ENCODE measurements around the gene PNN.
"Not testable (repeated sequence)": the region's sequence is repeated elsewhere in the genome, so short reads cannot be mapped to it uniquely, and the experiment has no call there.

PNN gene

DNA sequence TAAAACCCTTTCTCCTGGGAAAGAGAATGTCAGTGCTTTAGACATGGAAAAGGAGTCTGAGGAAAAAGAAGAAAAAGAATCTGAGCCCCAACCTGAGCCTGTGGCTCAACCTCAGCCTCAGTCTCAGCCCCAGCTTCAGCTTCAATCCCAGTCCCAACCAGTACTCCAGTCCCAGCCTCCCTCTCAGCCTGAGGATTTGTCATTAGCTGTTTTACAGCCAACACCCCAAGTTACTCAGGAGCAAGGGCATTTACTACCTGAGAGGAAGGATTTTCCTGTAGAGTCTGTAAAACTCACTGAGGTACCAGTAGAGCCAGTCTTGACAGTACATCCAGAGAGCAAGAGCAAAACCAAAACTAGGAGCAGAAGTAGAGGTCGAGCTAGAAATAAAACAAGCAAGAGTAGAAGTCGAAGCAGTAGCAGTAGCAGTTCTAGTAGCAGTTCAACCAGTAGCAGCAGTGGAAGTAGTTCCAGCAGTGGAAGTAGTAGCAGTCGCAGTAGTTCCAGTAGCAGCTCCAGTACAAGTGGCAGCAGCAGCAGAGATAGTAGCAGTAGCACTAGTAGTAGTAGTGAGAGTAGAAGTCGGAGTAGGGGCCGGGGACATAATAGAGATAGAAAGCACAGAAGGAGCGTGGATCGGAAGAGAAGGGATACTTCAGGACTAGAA lies 6.1 kb downstream of the PNN start:
- DNase-seq: no peak

DNA sequence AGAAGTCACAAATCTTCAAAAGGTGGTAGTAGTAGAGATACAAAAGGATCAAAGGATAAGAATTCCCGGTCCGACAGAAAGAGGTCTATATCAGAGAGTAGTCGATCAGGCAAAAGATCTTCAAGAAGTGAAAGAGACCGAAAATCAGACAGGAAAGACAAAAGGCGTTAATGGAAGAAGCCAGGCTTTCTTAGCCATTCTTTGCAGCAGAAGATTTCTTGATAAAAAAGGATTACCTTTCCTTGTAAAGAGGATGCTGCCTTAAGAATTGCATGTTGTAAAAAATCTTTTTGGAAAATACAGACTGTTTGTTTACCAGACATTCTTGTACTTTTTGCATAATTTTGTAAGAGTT lies 6.6 kb downstream of the PNN start:
- no peak for DNase-seq

DNA sequence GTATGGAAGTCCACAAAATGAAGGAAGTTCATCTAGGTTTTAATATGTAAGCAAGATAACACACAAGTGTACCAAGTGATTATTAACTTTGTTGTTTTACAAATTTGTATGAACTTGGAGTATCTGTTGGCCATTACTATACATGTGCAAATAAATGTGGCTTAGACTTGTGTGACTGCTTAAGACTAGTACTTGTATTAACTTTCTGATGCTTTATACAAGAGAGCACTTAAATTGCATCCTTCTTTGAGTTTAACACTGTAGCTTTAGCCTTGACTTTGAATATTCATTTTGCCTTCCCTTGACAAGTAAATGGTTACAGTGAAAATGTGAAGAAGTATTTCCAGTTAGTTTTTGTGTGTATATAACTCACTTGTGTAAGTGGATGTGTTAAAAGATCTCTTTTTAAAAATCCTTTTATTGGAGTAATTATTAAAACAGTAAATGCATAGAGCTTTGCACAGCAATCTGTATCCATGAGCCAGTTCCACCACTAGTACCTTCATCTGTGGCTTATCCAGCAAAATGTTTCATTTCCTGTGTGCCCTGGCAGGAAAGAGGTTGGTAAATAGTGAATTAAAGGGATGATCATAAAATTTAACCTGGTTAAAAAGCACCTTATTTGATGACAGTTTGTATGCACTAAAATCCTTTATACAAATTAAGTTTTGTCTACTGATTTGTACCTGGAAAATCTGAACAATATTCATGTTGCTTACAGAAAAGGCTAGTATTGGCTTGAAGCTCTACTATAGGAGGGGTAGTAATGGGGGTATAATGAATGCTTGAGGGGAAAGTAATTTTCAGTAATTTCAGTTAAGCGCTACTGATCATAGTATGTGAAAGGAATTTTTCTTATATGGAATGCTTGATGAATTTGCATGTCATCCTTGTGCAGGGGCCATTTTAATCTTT lies 8.0 kb downstream of the PNN start:
- no peak for DNase-seq

DNA sequence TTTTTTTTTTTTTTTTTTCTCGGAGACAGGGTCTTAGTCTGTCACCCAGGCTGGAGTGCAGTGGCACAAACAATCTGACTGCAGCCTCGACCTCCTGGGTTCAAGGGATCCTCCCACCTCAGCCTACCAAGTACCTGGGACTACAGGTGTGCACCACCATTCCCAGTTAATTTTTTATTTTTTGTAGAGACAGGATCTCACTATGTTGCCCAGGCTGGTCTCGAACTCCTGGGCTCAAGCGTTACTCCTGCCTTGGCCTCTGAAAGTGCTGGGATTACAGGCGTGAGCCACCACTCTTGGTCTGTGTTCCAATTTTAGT lies 8.6 kb downstream of the PNN start:
- not testable (repeated sequence) for DNase-seq

DNA sequence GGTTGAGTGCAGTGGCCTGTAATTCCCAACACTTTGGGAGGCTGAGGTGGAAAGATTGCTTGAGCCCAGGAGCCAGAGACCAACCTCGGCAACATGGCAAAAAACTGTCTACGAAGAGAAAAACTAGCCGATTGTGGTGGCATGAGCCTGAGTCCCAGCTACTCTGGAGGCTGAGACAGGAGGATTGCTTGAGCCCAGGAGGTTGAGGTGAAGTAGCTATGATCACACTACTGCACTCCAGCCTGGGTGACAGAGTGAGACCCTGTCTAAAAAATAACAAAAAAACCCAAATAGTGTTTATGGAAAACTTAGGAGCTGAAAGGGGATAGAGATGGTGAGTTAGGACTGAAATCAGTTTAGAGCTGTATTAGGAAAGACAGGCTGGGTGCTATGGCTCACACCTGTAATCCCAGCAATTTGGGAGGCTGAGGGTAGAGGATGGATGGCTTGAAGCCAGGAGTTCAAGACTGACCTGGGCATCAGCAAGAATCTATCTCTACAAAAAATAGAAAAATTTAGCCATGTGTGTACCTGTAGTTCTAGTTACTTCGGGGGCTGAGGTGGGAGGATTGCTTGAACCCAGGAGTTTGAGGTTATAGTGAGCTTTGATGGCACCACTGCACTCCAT lies 9.7 kb downstream of the PNN start:
- DNase-seq: no peak

DNA sequence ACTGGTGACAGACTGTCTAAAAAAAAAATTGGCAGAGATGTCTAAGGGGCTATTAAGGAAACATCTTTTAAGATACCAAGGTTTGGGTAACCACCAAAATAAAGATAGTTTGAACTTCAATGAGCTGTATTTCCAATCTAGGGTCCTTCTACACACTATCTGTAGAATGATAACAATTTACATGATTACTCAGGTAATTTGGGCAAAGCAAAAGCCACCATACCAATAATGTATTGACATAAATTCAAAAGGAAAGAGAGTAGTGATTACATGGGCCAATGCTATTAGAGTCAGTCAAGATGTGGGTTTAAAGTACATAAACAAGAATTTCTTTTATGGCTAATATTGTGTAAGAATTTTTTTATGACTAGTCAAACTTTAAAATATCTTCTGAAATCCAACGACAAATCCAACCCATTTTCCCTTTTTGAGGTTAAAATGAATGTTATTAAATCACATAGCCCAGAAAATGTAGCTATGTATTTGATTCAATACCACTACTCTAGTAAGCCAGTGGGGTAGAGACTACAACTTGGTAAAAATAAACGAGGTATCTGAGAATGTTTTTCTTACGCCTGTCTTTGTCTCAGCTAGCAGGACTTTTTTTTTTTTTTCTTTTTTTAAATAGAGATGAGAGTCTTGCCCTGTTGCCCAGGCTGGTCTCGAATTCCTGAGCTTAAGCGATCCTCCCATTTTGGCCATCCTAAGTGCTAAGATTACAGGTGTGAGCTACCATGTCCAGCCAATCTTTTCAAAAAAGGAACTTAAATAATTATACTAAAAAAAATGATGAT lies 10.4 kb downstream of the PNN start:
- DNase-seq: no peak

DNA sequence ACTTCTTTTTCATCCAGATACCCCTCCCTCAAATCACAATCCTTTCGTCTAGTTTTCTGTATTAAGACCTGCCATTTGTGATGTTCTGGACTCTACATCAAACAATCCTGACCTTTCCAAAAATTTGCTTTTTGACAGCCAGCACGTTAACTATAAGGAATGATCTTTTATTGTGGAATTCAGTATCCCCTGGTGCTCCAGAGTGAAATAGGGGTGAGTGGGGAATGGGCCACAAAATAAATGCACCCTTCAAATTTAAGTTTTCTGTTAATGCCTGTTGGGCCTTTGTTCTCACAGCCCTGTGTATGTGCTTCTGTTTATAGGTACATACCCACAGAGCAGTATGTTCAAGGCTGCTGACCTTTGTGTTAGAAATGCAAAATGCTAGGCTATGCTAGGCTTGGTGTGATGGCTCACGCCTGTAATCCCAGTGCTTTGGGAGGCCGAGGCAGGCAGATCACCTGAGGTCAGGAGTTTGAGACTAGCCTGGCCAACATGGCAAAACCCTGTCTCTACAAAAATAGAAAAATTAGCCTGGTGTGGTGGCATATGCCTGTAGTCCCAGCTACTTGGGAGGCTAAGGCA lies 12.0 kb downstream of the PNN start:
- no peak for DNase-seq

DNA sequence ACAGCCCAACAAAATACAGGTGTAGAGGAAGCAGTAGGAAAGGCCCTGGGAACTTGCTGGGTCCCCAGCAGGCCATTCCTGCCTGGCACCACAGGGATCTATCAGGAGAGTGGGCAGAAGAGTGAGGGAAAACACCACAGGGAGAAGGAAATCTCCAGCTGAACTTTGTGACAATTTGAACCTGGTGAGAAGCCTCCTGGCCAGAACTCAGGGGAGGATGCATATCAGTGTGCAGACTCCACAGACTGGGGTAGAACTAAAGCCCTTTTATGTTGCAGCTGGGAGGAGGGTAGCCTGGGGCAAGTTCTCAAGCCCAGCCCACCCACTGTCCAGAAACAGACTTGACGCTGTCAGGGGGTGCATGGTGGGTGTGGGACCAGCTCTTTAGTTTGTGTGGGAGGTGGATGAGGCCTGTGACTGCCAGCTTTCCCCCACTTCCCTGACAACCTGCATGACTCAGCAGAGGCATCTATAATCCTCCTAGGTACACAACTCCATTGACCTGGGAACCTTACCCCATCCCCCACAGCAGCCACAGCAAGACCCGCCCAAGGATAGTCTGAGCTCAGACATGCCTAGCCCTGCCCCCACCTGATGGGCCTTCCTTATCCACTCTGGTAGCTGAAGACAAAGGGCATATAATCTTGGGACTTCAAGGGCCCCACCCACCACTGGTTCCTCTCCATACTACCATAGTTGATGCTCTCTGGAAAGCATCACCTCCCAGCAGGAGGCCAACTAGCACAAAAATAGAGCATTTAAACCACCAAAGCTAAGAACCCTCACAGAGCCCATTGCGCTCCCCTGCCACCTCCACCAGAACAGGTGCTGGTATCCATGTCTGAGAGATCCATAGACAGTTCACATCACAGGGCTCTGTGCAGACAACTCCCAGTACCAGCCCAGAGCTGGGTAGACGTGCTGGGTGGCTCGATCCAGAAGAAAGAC lies 28.9 kb downstream of the PNN start:
- no peak for DNase-seq

DNA sequence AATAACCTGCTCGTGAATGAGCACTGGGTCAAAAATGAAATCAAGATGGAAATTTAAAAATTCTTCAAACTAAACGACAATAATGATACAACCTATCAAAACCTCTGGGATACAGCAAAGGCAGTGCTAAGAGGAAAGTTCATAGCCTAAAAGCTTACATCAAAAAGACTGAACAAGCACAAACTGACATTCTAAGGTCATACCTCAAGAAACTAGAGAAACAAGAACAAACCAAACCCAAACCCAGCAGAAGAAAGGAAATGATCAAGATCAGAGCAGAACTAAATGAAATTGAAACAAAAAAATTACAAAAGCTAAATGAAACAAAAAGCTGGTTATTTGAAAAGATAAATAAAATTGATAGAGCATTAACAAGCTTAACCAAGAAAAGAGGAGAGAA lies 32.4 kb downstream of the PNN start:
- not testable (repeated sequence) for DNase-seq

DNA sequence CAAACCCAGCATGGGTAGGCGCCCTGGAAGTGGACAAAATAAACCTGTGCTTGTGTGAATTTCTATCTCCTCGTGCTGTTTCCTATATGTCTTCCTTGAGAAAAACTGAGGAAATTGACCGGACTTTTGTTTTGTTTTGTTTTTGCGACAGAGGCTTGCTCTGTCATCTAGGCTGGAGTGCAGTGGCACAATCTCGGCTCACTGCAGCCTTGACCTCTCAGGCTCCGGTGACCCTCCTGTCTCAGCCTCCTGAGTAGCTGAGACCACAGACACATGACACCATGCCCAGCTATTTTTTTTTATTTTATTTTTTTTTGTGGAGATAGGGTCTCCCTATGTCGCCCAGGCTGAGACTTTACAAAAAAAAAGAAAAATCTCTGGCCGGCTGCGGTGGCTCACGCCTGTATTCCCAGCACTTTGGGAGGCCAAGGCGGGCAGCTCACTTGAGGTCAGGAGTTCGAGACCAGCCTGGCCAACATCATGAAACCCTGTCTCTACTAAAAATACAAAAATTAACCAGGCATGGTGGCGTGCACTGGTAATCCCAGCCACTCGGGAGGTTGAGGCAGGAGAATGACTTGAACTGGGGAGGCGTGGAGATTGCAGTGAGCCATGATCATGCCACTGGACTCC lies 36.2 kb downstream of the PNN start:
- DNase-seq: no peak

DNA sequence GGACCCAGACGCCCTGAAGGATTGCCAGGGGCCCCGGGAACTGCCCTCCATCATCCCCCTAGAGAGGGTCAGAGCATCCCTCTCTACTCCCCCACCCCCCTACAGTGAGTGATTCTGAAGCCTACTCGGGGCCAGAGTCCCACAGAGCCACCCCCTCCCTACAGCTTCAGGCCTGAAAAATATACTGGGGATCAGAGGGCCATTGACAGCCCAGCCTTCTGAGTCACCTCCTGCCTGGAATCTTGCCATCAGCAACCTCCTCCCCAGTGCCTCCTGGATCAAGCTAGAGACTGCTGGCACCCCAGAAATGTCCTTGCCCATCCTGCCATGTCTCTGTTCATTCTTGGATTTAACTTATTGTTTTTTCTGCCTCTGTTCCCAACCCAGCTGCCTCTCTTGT lies 37.0 kb downstream of the PNN start:
- DNase-seq: no peak

DNA sequence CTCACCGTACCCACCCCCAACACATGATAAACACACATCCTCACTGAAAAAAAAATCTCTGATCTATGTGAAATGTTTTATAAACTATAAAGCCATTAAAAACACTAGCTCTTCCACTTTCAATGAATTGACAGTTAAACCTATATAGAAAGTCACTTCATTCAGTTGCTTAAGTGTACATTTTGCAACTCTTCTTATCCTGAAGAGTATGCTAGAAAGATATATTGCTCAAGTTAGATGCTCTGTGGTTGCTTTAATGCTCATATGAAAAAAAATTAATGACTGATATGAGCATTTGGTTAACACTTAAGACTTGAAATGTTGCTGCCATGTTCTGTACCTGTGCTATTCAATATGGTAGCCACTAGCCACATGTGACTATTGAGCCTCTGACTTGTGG lies 37.6 kb downstream of the PNN start:
- no peak for DNase-seq

DNA sequence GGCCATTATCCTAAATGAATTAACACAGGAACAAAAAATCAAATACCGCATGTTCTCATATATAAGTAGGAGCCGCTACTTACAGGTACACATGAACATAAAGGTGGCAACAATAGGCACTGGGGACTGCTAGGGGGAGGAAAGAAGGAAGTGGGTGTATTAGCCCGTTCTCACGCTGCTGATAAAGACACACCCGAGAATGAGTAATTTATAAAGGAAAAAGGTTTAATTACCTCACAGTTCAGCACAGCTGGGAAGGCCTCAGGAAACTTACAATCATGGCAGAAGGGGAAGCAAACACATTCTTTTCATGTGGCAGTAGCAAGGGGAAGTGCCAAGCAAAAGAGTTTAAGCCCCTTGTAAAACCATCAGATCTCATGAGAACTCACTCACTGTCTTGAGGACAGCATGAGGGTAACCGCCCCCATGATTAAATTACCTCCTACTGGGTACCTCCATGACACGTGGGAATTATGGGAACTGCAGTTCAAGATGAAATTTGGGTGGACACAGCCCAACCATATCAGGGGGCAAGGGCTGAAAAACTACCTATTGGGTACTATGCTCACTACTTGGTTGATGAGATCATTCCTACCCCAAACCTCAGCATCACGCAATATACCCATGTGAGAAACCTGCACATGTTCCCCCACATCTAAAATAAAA lies 42.3 kb downstream of the PNN start:
- no peak for DNase-seq

DNA sequence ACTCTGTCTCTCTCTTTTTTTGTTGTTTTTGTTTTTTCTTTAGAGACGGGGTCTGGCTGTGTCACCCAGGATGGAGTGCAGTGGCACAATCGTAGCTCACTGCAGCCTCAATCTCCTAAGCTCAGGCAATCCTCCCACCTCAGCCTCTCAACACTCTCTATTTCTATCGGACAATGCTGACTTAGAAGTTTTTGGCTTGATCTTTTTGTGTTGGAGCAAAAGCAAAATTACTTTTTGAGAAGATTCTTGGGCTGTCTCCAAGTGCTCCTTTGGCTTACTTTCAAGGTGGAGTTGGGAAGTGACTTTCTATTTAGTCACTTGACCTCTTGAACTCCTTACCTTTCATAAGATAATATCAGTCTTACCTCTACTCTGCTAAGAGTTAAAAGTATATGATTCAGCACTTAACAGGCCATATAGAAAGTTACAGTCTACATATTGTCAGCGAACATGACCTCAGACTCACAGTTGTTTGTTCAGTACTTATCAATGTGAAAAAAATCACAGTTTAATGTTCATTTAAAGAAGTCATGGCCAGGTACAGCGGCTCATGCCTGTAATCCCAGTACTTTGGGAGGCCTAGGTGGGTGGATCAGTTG lies 43.2 kb downstream of the PNN start:
- no peak for DNase-seq

DNA sequence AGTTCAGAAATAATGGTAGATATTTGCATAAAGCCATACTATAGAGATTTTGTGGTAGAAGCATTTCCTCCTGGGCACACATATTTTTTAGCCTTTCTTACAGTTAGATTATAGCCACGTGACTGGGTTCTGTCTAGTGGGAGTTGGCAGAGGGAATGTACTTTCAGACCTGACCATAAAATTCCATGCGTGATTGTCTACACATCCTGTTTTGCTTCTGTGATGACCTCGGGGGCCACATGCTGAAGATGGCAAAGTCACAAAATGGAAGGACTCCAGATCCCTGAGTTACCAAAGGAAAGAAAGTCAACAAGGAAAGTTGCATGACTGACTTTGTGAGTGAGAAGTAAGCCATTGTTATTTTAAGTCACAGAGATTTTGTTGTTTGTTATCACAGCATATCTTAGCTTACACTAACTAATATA lies 44.0 kb downstream of the PNN start:
- no peak for DNase-seq

DNA sequence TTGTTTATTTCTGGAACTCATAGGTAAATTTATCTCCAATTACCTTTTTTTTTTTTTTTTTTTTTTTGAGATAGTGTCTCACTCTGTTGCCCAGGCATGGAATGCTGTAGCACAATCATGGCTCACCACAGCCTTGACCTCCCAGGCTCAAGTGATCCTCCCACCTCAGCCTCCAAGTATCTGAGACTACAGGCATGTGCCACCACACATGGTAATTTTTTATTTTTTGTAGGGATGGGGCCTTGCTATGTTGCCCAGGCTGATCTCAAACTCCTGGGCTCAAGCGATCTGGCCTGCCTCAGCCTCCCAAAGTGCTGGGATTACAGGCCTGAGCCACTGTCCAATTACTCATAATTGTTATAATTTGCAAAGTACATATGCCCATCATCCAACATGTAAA lies 45.4 kb downstream of the PNN start:
- not testable (repeated sequence) for DNase-seq

DNA sequence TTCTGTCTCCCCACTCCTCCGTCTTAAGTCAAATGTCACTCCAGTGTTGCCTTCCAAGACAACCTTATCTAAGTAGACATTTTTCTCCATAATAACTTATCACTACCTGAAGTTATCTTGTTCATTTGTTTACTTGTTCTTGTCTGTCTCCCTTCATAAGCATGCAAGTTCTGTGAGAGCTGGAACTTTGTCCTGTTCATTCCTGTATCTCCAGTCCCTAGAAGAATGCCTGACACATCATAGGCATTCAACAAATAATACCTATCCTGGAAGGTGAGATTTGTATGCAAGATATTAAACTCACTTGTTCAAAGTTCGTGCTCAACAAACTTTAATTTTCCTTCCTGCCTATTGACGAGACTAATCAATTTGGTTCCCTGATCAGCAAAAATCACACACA lies 53.0 kb downstream of the PNN start:
- no peak for DNase-seq

DNA sequence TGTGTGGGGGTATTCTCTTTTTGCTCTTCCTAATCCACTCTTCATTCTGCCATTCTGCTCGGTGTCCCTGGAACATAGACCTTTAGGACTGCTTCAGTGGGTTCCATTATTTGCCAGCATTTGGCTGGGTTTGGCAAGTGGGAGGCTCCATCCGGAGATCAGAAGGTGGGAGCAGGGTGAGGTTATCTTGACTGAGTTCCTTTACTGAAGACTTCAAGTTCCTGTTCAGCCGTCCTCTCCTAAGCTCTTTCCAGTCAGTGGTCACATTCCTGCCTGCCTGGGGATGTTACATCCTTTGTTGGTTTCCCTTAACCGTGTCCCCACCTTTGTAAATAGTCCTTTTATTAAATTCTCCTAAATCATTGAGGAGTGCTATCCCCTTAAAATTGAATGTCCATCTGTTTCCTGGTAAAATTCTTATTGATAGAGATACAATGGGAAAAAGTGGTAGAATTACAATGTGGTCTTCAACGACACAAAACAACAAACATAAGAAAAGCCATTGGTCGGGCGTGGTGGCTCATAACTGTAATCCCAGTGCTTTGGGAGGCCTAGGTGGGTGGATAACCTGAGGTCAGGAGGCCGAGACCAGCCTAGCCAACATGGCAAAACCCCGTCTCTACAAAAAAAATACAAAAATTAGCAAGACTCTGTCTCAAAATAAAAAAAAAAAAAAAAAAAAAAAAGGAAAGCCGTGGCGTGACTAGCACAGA lies 53.6 kb downstream of the PNN start:
- no peak for DNase-seq

DNA sequence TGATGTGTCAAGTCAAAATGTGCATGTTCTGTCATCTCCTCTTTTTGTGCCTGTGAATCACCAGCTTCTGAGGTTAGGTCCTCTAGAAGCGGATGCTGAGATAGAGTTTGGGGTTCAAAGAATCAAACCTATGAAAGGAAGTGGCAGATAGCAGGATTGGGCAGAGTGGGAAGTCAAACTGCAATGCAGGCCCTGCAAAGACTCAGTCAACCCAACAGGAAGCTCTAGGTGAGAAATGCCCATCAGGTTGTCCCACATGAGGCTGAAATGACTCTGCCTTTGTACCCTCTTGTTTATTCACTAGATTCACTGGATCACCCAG lies 54.1 kb downstream of the PNN start:
- no peak for DNase-seq
